ENCODE data around the gene CAP1. TPM values are rescaled to one million over a fixed set of nuclear protein-coding genes. Genes with fewer than 3 reads are reported as not detected.

CAP1 gene
- total and polyA plus RNA-seq, 2 experiments from 2014 or later = 496 to 576 TPM

GRCh38 chr1:40120128-40120527 is 79.6 kb downstream of the CAP1 start:
- no peak overlapping the region for H3K27ac ChIP-seq
- WGBS, 2 experiments (ENCODE audit: low coverage in 1 of 2, low lambda C conversion rate in 2 of 2, missing lambda C conversion rate in 2 of 2) = 57 to 60% methylated on average over 7 of the region's 7 CpGs
- DNase-seq = no peak
- no peaks in the 10 kb centered on the region for H3K9me3 ChIP-seq (ENCODE audit: low read depth)
- H2AFZ ChIP-seq = no peak overlapping the region
- peaks cover 23% of the 10 kb centered on the region for H3K27me3 ChIP-seq (replicated peaks; ENCODE audit: insufficient read depth)
- H3K36me3 ChIP-seq (ENCODE audit: low read depth) = no peaks in the 10 kb centered on the region
- H3K79me2 ChIP-seq (ENCODE audit: insufficient read depth) = no peaks in the 10 kb centered on the region
- H3K9ac ChIP-seq = no peak overlapping the region
- no peaks in the 10 kb centered on the region for H4K20me1 ChIP-seq (ENCODE audit: insufficient read depth)
- H3F3A ChIP-seq (ENCODE audit: insufficient read depth) = no peaks in the 10 kb centered on the region
- no peak overlapping the region for H3K4me2 ChIP-seq (ENCODE audit: unreplicated experiment)
- TF ChIP-seq EZH2 (IDR thresholded peaks at IDR 0.05; ENCODE audit: insufficient read depth, poor library complexity, severe bottlenecking) = no peak
- TF ChIP-seq EZH2phosphoT487 (IDR thresholded peaks at IDR 0.05; ENCODE audit: insufficient read depth, low read depth) = no peak
- H3K4me1 ChIP-seq (ENCODE audit: insufficient read depth) = no peaks in the 10 kb centered on the region
- H3K9me2 ChIP-seq (ENCODE audit: insufficient read depth) = no peaks in the 10 kb centered on the region
- in situ Hi-C loops (cut with MboI) = no loop called here
- no peak overlapping the region for H3K4me3 ChIP-seq

Other genes with a start within 250 kb of the CAP1 start
- gene TRIT1, start 157.2 kb upstream of the CAP1 start, total RNA-seq (2014; rRNA removed; shearing (Covaris generic)) = 17.1 and 25.8 TPM in 2 replicates
- 16.2 and 16.9 TPM in 2 replicates for gene TRIT1, start 157.2 kb upstream of the CAP1 start, polyA plus RNA-seq (2016; fragmentation: Nextera tagmentation; extraction: Ambion mirVana)
- 0.32 TPM in 1 of 2 replicates, not detected in the other for gene MYCL, start 138.8 kb upstream of the CAP1 start, total RNA-seq (2014; rRNA removed; shearing (Covaris generic))
- 0.34 TPM in 1 of 2 replicates, not detected in the other for gene MYCL, start 138.8 kb upstream of the CAP1 start, polyA plus RNA-seq (2016; fragmentation: Nextera tagmentation; extraction: Ambion mirVana)
- 4.6 and 9.4 TPM in 2 replicates for gene MFSD2A, start 85.6 kb upstream of the CAP1 start, total RNA-seq (2014; rRNA removed; shearing (Covaris generic))
- gene MFSD2A, start 85.6 kb upstream of the CAP1 start, polyA plus RNA-seq (2016; fragmentation: Nextera tagmentation; extraction: Ambion mirVana) = 4.2 and 5.4 TPM in 2 replicates
- 26.9 and 38.3 TPM in 2 replicates for gene PPT1, start 56.5 kb downstream of the CAP1 start, total RNA-seq (2014; rRNA removed; shearing (Covaris generic))
- 53.1 and 54.0 TPM in 2 replicates for gene PPT1, start 56.5 kb downstream of the CAP1 start, polyA plus RNA-seq (2016; fragmentation: Nextera tagmentation; extraction: Ambion mirVana)
- 16.4 and 18.1 TPM in 2 replicates for gene RLF, start 120.7 kb downstream of the CAP1 start, total RNA-seq (2014; rRNA removed; shearing (Covaris generic))
- 6.7 and 7.3 TPM in 2 replicates for gene RLF, start 120.7 kb downstream of the CAP1 start, polyA plus RNA-seq (2016; fragmentation: Nextera tagmentation; extraction: Ambion mirVana)
- gene TMCO2, start 207.2 kb downstream of the CAP1 start, total RNA-seq (2014; rRNA removed; shearing (Covaris generic)) = not detected in 2 replicates
- gene TMCO2, start 207.2 kb downstream of the CAP1 start, polyA plus RNA-seq (2016; fragmentation: Nextera tagmentation; extraction: Ambion mirVana) = not detected in 2 replicates
- gene ZMPSTE24, start 217.5 kb downstream of the CAP1 start, total RNA-seq (2014; rRNA removed; shearing (Covaris generic)) = 79.9 and 83.2 TPM in 2 replicates
- 61.7 and 63.2 TPM in 2 replicates for gene ZMPSTE24, start 217.5 kb downstream of the CAP1 start, polyA plus RNA-seq (2016; fragmentation: Nextera tagmentation; extraction: Ambion mirVana)